ENCODE results near the gene NLGN2.

The NLGN2 gene

DNA sequence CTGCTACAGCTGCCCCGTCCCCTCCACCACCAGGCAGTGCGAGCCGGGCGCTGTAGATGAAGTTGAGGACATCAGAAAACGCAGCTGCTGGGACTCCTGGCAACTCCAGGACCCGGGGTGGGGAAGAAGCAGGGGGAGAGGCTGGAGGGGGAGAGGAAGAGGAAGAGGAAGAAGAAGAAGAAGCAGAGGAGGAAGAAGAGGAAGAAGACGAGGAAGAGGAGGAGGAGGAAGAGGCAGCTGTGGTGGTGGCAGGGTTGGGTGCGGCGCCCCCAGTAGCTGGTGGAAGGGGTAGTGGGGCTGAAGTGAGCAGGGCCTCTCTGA lies 58.6 kb downstream of the NLGN2 start:
- no peak for DNase-seq (ENCODE audit: low read depth in 2 of 2)

GRCh38 chr17:7466639-7467341 lies 59.1 kb downstream of the NLGN2 start:
- DNase-seq (ENCODE audit: low read depth in 2 of 2), result no peak

DNA sequence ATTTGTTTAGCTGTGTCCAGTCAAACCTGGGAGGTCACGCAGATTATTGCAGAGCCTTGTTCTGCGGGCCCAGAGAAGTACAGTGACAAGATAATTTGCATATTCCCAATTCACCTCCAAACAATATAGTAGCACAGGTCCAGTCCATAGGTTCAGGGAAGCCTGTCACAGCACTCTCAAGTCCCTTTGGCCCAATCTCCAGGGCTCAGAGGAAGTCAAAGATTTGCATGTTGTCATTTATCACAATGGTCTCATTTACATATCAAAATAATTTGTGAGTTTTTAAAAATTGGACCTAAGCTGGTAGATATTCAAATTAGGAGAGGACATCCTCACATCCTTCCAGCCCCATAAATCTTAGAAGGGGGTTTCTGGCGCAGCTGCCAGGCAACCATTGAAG lies 59.9 kb downstream of the NLGN2 start:
- DNase-seq (ENCODE audit: low read depth in 2 of 2), result no peak

GRCh38 chr17:7468290-7468689 lies 60.6 kb downstream of the NLGN2 start:
- DNase-seq (ENCODE audit: low read depth in 2 of 2), result no peak

DNA sequence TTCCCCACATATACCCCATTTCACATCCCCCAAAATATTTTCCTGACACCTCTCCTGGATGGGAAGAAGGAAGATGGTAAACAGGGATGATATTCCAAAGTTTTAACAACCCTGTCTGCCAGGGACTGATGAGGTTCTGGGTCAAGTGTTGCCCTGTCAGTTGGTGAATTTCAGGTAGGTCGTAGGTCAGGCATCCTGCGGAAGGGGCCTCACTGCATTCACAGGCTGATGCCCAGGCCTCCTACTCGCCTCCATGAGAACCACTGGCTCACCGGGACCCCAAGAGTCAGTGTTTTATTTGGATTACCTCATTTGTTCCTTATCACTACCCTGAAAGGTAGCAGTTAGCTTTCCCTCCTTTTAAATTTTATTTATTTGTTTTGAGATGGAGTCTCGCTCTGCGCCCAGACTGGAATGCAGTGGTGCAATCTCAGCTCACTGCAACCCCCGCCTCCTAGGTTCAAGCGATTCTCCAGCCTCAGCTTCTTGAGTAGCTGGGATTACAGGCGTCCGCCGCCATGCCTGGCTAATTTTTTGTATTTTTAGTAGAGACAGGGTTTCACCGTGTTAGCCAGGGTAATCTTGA lies 61.3 kb downstream of the NLGN2 start:
- DNase-seq (ENCODE audit: low read depth in 2 of 2), result no peak

All from fibroblast of skin of left quadriceps (primary cell).